HepG2 (cell line): ENCODE data around the gene IGF2. TPM values are rescaled to one million over a fixed set of nuclear protein-coding genes. Genes with fewer than 3 reads are reported as not detected.
A peak's percentile ranks its signal among the peaks of the same experiment; 100 is the strongest.

ENCODE experiments used
- ATAC-seq: fragments of 200-7000 bp; cut with Tn5 transposase; 3 replicates; pipeline ENCODE4 v1.9.1; 2020; ENCODE audit warnings: mild to moderate bottlenecking, moderate library complexity
- BruUV-seq: library from RNA; stranded (reverse); fragments of 400-500 nt; replicated peaks from 2 replicates; lab custom pipeline; 2021; lab: Mats Ljungman, UMichigan
- CTCF ChIA-PET: fragments of 300-600 bp; formaldehyde crosslinking; extraction: SDS; loops from one replicate; lab custom pipeline; 2021; ENCODE audit warnings: low total read pairs, inconsistent platforms, low intra/inter-chr PET ratio; lab: Yijun Ruan, JAX
- POLR2A ChIA-PET: fragments of 350-600 bp; sonication (Branson Sonifier 250); formaldehyde crosslinking; loops from one replicate; lab custom pipeline; 2020; ENCODE audit warnings: antibody characterized with exemption, inconsistent platforms; lab: Yijun Ruan, JAX
- DNase-seq: peaks from one replicate; pipeline ENCODE4 v3.0.0-alpha.2; 2015; ENCODE audit warnings: low spot score
- FAIRE-seq: peaks from 3 replicates; lab custom pipeline; 2011; peaks lifted over from hg19 to GRCh38; lab: Jason Lieb, UNC
- H2AFZ ChIP-seq: one replicate; pipeline ENCODE4 v1.6.1; 2011; ENCODE audit warnings: low read length, inconsistent platforms
- H3K27ac ChIP-seq: fragments of 300-600 bp; 3 replicates; pipeline ENCODE4 v1.8.0; 2011; ENCODE audit warnings: mixed run types, mild to moderate bottlenecking, mixed read lengths, low read length, inconsistent platforms; ENCODE audit not compliant: insufficient read depth; ENCODE audit errors: extremely low read length
- H3K27me3 ChIP-seq, 2 experiments: fragments of 200-600 bp in 1 of 2; 2 replicates in 1 of 2; 3 replicates in 1 of 2; pipeline versions ENCODE4 v1.6.0 to v1.8.0; 2011; ENCODE audit warnings: low read length in 2 of 2, mild to moderate bottlenecking in 2 of 2, moderate library complexity in 2 of 2, inconsistent platforms in 1 of 2; ENCODE audit not compliant: insufficient read depth in 2 of 2, control insufficient read depth in 1 of 2
- H3K36me3 ChIP-seq, 2 experiments: fragments of 200-600 bp in 1 of 2; replicated peaks in 1 of 2; 2 replicates in 1 of 2; 3 replicates in 1 of 2; pipeline versions ENCODE4 v1.5.1 to v1.8.0; 2011; ENCODE audit warnings: low read length in 2 of 2, inconsistent platforms in 1 of 2; ENCODE audit not compliant: insufficient read depth in 2 of 2, control insufficient read depth in 1 of 2
- H3K4me1 ChIP-seq: 2 replicates; pipeline ENCODE4 v1.5.1; 2012; ENCODE audit warnings: low read length, inconsistent platforms; ENCODE audit not compliant: insufficient read depth
- H3K4me2 ChIP-seq: 2 replicates; pipeline ENCODE4 v1.6.0; 2011; ENCODE audit warnings: low read depth, low read length, inconsistent platforms
- H3K4me3 ChIP-seq, 3 experiments: fragments of 200-600 bp in 1 of 3; sonication (generic), shearing (Covaris generic) in 1 of 3; replicated peaks in 1 of 3; 2 replicates each; pipeline ENCODE4 v1.5.1; 2011 to 2016; ENCODE audit warnings: low read length in 3 of 3, inconsistent platforms in 2 of 3, low read depth in 2 of 3, mild to moderate bottlenecking in 2 of 3, control low read depth in 1 of 3, mixed read lengths in 1 of 3; ENCODE audit not compliant: insufficient read depth in 1 of 3
- H3K79me2 ChIP-seq: one replicate; pipeline ENCODE4 v1.6.1; 2011; ENCODE audit warnings: low read length, inconsistent platforms; ENCODE audit not compliant: insufficient read depth
- H3K9ac ChIP-seq: 2 replicates; pipeline ENCODE4 v1.6.0; 2011; ENCODE audit warnings: mild to moderate bottlenecking, low read depth, low read length, inconsistent platforms; ENCODE audit not compliant: insufficient read depth
- H3K9me3 ChIP-seq: 2 replicates; pipeline ENCODE4 v1.5.1; 2012; ENCODE audit warnings: mild to moderate bottlenecking, low read length
- H4K20me1 ChIP-seq: 2 replicates; pipeline ENCODE4 v1.6.0; 2011; ENCODE audit warnings: inconsistent platforms, mild to moderate bottlenecking, low read length, moderate library complexity; ENCODE audit not compliant: insufficient read depth
- PHF8 ChIP-seq: sonication (generic); formaldehyde crosslinking; IDR thresholded peaks from 2 replicates; pipeline ENCODE4 v1.5.0; 2020; ENCODE audit warnings: missing genetic modification reagents
- WGBS: methylation state at CpG from one replicate; pipeline ENCODE4 v1.1.6; 2017; ENCODE audit warnings: low lambda C conversion rate; 5-methylcytosine and 5-hydroxymethylcytosine counted together
- in situ Hi-C: cut with HindIII; loops from 2 replicates; pipeline ENCODE4 v1.10.0; 2017; ENCODE audit warnings: low pct_unique_long_range_greater_than_20kb; ENCODE audit not compliant: extremely low pct_ligation_motif_present
- intact Hi-C: fragments of 100-400 bp; cut with micrococcal nuclease; formaldehyde crosslinking; loops from one replicate; pipeline ENCODE4 v1.10.0; 2022; ENCODE audit not compliant: unreplicated experiment
- polyA plus RNA-seq, 8 experiments: library from polyadenylated mRNA; depleted of rRNA in 3 of 8; stranded (reverse) in 7 of 8; unstranded in 1 of 8; fragments of >200 nt; fragmentation: Illumina TruSeq in 4 of 8; extraction: Trizol in 4 of 8; gene quantifications; 2 replicates each; pipeline versions ENCODE4 v1.2.1 to v1.2.3, GENCODE V29; 2011 to 2016; ENCODE audit warnings: low read depth in 4 of 8, missing spikeins in 1 of 8, mixed read lengths in 1 of 8; ENCODE audit not compliant: insufficient read depth in 1 of 8
- total RNA-seq, 5 experiments: library from RNA; depleted of rRNA; stranded (reverse); fragments of >200 nt; fragmentation: Illumina TruSeq; extraction: Trizol; gene quantifications; 2 replicates each; pipeline ENCODE4 v1.2.3, GENCODE V29; 2016; ENCODE audit warnings: low read depth in 1 of 5
- TF ChIP-seq, protein P1 (sequence below), 2 experiments: fragments of 450-650 bp in 1 of 2; sonication (generic) in 1 of 2; formaldehyde crosslinking in 1 of 2; IDR thresholded peaks; 2 replicates each; pipeline versions ENCODE4 v1.6.1 to v1.8.0; 2016 to 2022; ENCODE audit warnings: antibody characterized with exemption in 1 of 2, mild to moderate bottlenecking in 1 of 2, missing genetic modification reagents in 1 of 2

Gene IGF2
- total and polyA plus RNA-seq, 2 of the 13 experiments (the other 11 are each of a cell fraction or from before 2014, with no cell fraction given): 79.1 to 254 TPM

- BruUV-seq: no TSS peak
- H3K27me3 ChIP-seq: peaks cover 6 to 47% of the 10 kb centered on the region in 2 experiments; a peak in 4 of 5 replicates
- POLR2A ChIA-PET: interaction anchor here (1.2 to 1.8 kb wide), 2 partner anchors 14 to 100 kb away, joined by 3 to 8 read pairs; no protein-coding TSS in a partner anchor
- H3K9me3 ChIP-seq: peaks cover 15% of the 10 kb centered on the region
- no peaks in the 10 kb centered on the region for H4K20me1 ChIP-seq
- H2AFZ ChIP-seq: no peak overlapping the region
- in situ Hi-C loops: no loop called here
- 57% methylated on average over 14 of the region's 14 CpGs for WGBS
- no peak overlapping the region for H3K27ac ChIP-seq
- intact Hi-C loops: no loop called here
- no peaks in the 10 kb centered on the region for H3K79me2 ChIP-seq
- FAIRE-seq (no peak), ATAC-seq (no peak), DNase-seq (no peak)
- H3K9ac ChIP-seq: no peak overlapping the region
- CTCF ChIA-PET: no interaction called here
- TF ChIP-seq, protein P1, sequence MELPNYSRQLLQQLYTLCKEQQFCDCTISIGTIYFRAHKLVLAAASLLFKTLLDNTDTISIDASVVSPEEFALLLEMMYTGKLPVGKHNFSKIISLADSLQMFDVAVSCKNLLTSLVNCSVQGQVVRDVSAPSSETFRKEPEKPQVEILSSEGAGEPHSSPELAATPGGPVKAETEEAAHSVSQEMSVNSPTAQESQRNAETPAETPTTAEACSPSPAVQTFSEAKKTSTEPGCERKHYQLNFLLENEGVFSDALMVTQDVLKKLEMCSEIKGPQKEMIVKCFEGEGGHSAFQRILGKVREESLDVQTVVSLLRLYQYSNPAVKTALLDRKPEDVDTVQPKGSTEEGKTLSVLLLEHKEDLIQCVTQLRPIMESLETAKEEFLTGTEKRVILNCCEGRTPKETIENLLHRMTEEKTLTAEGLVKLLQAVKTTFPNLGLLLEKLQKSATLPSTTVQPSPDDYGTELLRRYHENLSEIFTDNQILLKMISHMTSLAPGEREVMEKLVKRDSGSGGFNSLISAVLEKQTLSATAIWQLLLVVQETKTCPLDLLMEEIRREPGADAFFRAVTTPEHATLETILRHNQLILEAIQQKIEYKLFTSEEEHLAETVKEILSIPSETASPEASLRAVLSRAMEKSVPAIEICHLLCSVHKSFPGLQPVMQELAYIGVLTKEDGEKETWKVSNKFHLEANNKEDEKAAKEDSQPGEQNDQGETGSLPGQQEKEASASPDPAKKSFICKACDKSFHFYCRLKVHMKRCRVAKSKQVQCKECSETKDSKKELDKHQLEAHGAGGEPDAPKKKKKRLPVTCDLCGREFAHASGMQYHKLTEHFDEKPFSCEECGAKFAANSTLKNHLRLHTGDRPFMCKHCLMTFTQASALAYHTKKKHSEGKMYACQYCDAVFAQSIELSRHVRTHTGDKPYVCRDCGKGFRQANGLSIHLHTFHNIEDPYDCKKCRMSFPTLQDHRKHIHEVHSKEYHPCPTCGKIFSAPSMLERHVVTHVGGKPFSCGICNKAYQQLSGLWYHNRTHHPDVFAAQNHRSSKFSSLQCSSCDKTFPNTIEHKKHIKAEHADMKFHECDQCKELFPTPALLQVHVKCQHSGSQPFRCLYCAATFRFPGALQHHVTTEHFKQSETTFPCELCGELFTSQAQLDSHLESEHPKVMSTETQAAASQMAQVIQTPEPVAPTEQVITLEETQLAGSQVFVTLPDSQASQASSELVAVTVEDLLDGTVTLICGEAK (IDR thresholded peaks at IDR 0.05): no peak
- TF ChIP-seq, protein P1 (CRISPR knock-in tag; IDR thresholded peaks at IDR 0.05): peak; percentile 98
- TF ChIP-seq PHF8: no peak
- peaks cover 16% of the 10 kb centered on the region for H3K4me1 ChIP-seq
- H3K4me3 ChIP-seq: no peak overlapping the region
- H3K4me2 ChIP-seq: no peak overlapping the region
- H3K36me3 ChIP-seq: no peaks in the 10 kb centered on the region
Measured at GRCh38 chr11:2088284-2088683, 50.9 kb downstream of the IGF2 start.
